Measurements from ENCODE around the gene ZNF274. TPM values are rescaled to one million over a fixed set of nuclear protein-coding genes. Genes with fewer than 3 reads are reported as not detected.

ZNF274 gene
- total and polyA plus RNA-seq, 10 of the 15 experiments (the other 5 are each of a cell fraction or from before 2014, with no cell fraction given): 2.7 to 17.6 (median 14.3) TPM

- POLR2A ChIA-PET: no interaction called here
- Histone ChIP-seq H3K27ac (ENCODE audit: control insufficient read depth, insufficient read depth) (no peak overlapping the region), H4K20me1 (ENCODE audit: control insufficient read depth, insufficient read depth) (no peaks in the 10 kb centered on the region), H3K9me3 (replicated peaks; ENCODE audit: control insufficient read depth, insufficient read depth, low read length) (peaks cover 26% of the 10 kb centered on the region; the same call in 2 of the 3 replicates), H3K4me1 (ENCODE audit: control insufficient read depth, insufficient read depth, low read length) (no peaks in the 10 kb centered on the region), H3K36me3 (ENCODE audit: control insufficient read depth in 2 of 2, insufficient read depth in 2 of 2, low read length in 1 of 2) (peaks cover 0 to 3% of the 10 kb centered on the region in 2 experiments; a peak in 2 of 4 replicates), H3K79me2 (ENCODE audit: control insufficient read depth, insufficient read depth, low read length) (no peaks in the 10 kb centered on the region), H2AFZ (ENCODE audit: control insufficient read depth, low read depth, low read length) (no peak overlapping the region), H3K4me3 (no peak overlapping the region), H3K9ac (ENCODE audit: control insufficient read depth, insufficient read depth, low read length) (no peak overlapping the region), H3K4me2 (ENCODE audit: control insufficient read depth, insufficient read depth) (no peak overlapping the region), H3K27me3 (replicated peaks in 1 of 2; ENCODE audit: control insufficient read depth in 2 of 2, insufficient read depth in 2 of 2, low read length in 1 of 2) (no peaks in the 10 kb centered on the region)
- DNase-seq (ENCODE audit: low read depth, low spot score): no peak
- no peak for TF ChIP-seq MLLT1 (IDR thresholded peaks at IDR 0.05)
- no peak for TF ChIP-seq BMI1 (IDR thresholded peaks at IDR 0.05; ENCODE audit: borderline replicate concordance)
- TF ChIP-seq CTCF (IDR thresholded peaks at IDR 0.05 in 2 of 3, conservative IDR thresholded peaks at IDR 0.05 in 1 of 3; ENCODE audit: control insufficient read depth in 2 of 3, extremely low read depth in 1 of 3, insufficient read depth in 1 of 3, low read depth in 3 of 3, low read length in 3 of 3): no peak
- TF ChIP-seq BACH1 (IDR thresholded peaks at IDR 0.05; ENCODE audit: borderline replicate concordance): no peak
- TF ChIP-seq BHLHE40 (IDR thresholded peaks at IDR 0.05; ENCODE audit: borderline replicate concordance in 1 of 2, low read depth in 2 of 2, low read length in 1 of 2): no peak
- no peak for TF ChIP-seq E2F4 (IDR thresholded peaks at IDR 0.05; ENCODE audit: low read depth, low read length)
- no peak for TF ChIP-seq RB1 (IDR thresholded peaks at IDR 0.05; ENCODE audit: borderline replicate concordance)
- intact Hi-C loops (cut with micrococcal nuclease; ENCODE audit: unreplicated experiment): no loop called here
- CTCF ChIA-PET: no interaction called here
- no peak for ATAC-seq
- RAD21 ChIA-PET (ENCODE audit: unreplicated experiment): no interaction called here
- in situ Hi-C loops (cut with MboI): no loop called here
- BruUV-seq (replicated peaks): no TSS peak
- SMC1A ChIA-PET (ENCODE audit: uncharacterized antibody, unreplicated experiment): no interaction called here
- FAIRE-seq: no peak
- WGBS (ENCODE audit: insufficient coverage, insufficient replicate concordance, low lambda C conversion rate, missing lambda C conversion rate): 100% methylated on average over 1 of the region's 1 CpG
These were observed 48.6 kb upstream of the ZNF274 start for GRCh38 chr19:58134244-58134643.
